Activated effector memory CD4-positive, alpha-beta T cell treated with Interleukin-2 at 50 U/mL for 16 hours (primary cell): ENCODE data around the gene MN1.

Experiments used
- DNase-seq: peaks from one replicate; pipeline ENCODE4 v3.0.0-alpha.2; 2020

MN1 gene

GRCh38 chr22:27709919-27710675 is 91.5 kb downstream of the MN1 start:
- no peak for DNase-seq

DNA sequence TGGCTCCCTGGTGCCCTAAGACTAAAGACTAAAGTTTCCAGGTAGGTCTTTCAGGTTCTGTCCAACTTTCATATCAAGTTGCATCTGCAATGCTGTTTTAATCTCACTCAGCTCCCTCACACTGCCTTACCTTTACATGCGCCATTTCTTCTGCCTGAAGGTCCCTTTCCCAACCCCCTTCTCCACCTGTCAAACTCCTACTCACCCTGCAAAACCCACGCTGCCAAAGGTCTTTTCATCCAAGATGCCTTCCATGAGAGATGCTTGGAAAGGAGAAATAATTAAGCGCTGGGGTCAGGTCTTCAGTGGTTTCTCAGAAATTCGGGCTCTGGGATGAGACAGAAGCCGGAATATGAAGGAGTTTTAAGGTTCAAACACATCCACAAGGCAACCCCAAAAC is 95.1 kb downstream of the MN1 start:
- DNase-seq = no peak

GRCh38 chr22:27705408-27706080 is 96.0 kb downstream of the MN1 start:
- no peak for DNase-seq

DNA sequence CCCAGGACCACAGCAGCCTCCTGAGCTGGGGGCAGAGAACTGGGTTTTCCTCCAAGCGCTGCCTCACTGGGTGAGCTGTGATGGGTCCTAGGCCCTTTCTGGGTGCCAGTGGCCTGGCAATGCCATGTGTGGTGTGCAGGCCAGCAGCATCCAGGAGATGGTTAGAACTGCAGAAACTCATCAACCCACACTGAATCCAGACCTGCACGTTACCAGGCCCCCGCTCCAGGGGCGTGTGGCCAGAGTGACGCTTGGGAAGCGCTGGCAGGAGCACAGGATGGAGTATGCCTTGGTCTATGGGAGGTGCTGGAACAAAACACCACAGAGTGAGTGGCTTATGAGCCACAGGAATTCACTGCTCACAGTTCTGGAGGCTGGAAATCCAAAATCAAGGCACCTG is 97.0 kb downstream of the MN1 start:
- DNase-seq = no peak

DNA sequence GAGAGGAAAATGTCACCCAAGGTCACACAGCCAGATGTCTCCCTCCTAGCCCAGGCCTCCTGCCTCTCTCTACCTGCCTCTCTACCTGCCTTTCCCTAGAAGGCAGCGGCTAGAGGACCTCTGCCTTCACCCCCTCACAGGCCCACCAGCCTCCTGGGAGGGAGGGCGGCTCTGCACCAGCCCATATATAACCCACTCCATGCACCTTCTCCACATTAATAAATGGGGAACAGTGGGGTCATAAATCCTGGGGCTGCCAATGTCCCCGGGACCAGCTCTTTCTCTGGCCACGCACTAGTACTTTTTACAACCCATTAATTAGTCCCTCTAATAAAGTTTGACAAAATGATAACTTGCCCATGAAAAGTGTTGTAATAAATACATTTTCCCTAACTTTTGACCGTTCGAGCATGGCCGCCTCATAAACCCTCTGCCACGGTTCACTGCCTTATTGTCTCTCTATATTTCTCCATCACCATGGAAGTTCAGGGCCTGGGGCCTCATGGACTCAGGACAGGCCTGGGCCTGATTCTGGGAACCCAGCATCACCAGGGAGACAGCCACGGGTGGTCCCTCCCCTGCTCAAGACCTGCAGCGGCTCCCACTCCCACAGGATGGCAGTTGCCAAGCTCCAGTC is 102.1 kb downstream of the MN1 start:
- no peak for DNase-seq

DNA sequence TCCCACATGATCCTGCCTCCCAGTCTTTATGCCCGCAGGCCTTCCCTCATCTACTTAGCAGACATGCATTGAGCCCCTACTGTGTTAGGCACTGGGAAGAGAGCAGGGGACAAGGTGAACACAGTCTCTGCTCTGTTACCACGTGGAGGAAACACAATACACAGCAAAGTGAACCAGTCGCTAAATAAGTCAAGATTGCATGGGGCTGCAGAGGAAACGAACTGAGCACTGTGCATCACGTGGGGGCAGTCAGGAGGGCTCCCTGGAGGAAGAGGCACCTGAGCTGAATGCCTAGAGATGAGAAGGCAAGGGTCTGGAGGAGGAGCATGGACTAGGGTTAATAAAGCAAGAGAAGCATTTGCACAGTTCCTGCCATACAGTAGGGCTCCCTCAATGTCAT is 102.7 kb downstream of the MN1 start:
- no peak for DNase-seq
